ENCODE measurements around the gene RAB11FIP3.

DNA sequence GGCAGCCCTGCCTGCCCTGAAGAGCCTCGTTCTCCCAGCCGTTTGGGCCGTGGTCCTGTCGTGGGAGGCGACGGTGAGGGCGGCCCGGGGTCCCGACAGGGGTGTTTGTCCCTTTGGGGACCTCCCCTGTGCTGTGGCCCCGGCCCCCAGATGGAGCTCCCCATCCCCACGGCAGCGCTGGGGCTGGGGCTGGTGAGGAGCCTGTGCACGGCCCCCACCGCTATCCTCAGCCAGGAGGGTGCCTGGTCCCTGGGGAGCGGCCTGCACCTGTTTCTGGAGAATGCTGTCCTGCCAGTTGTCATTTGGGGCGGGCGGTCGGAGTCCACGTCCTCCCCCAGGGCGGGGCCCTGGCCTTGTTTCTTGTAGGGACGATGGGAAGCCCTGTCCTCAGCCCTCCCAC lies 108.7 kb downstream of the RAB11FIP3 start:
- TF ChIP-seq, protein P1, sequence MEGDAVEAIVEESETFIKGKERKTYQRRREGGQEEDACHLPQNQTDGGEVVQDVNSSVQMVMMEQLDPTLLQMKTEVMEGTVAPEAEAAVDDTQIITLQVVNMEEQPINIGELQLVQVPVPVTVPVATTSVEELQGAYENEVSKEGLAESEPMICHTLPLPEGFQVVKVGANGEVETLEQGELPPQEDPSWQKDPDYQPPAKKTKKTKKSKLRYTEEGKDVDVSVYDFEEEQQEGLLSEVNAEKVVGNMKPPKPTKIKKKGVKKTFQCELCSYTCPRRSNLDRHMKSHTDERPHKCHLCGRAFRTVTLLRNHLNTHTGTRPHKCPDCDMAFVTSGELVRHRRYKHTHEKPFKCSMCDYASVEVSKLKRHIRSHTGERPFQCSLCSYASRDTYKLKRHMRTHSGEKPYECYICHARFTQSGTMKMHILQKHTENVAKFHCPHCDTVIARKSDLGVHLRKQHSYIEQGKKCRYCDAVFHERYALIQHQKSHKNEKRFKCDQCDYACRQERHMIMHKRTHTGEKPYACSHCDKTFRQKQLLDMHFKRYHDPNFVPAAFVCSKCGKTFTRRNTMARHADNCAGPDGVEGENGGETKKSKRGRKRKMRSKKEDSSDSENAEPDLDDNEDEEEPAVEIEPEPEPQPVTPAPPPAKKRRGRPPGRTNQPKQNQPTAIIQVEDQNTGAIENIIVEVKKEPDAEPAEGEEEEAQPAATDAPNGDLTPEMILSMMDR (IDR thresholded peaks at IDR 0.05) = no peak
- no peak for TF ChIP-seq POLR2A (IDR thresholded peaks at IDR 0.05)

All from adrenal gland (tissue), 5 donors.